Measurements from ENCODE around the gene MXD3. TPM values are rescaled to one million over a fixed set of nuclear protein-coding genes. Genes with fewer than 3 reads are reported as not detected.

MXD3 gene
- total RNA-seq, 2 experiments from 2014 or later = 81.3 to 130 TPM

DNA sequence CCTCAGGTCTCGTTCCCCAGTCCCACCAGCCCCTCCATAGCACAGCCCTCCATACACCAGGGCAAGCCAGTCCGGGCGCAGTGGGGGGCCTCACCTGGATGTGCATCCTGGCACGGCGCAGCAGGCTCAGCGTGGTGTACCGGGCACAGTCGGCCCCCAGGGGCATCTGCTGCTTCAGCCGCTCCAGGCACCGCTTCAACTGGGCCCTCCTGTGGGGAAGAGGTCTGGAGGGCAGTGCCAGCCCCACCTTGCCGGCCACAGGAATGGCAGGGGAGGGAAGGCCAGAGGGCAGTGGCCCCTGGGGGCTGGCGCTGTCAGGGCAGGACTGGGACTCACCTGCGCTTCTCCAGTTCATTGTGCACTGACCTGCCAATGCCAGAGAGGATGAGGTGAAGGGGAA, 1.4 kb downstream of the MXD3 start:
- intact Hi-C loops (cut with micrococcal nuclease; ENCODE audit: unreplicated experiment) = loop anchor here (5.0 kb wide), 2 partner anchors 197 to 238 kb away; partner anchors contain the start of gene DOK3
- Histone ChIP-seq H3K4me1 (ENCODE audit: insufficient read depth, low read length, poor library complexity, severe bottlenecking) (peaks cover 64% of the 10 kb centered on the region), H4K20me1 (ENCODE audit: insufficient read depth, low read length) (peaks cover 19% of the 10 kb centered on the region; the same call in 1 of the 2 replicates), H3K4me3 (ENCODE audit: low read depth, low read length, poor library complexity, severe bottlenecking) (peak overlapping the region; percentile 94), H3K36me3 (ENCODE audit: insufficient read depth, low read length) (peaks cover 50% of the 10 kb centered on the region), H3K9me3 (ENCODE audit: low read length) (no peaks in the 10 kb centered on the region), H3K9me2 (ENCODE audit: insufficient read depth, low read length) (no peaks in the 10 kb centered on the region), H3K27ac (ENCODE audit: low read depth, low read length, poor library complexity, severe bottlenecking) (peak overlapping the region; percentile 92), H3K4me2 (ENCODE audit: low read length) (peak overlapping the region; percentile 86), H2AFZ (ENCODE audit: low read length) (no peak overlapping the region), H3K79me2 (ENCODE audit: insufficient read depth, low read depth, low read length) (peaks cover 20% of the 10 kb centered on the region)
- no TSS peak for BruUV-seq (replicated peaks)
- ChIA-PET CTCF (ENCODE audit: unreplicated experiment) (interaction anchor here (0.5 to 1.9 kb wide), 4 partner anchors 9 to 77 kb away, joined by 3 to 6 read pairs (median 4); partner anchors contain the start of gene LMAN2), POLR2A (interaction anchor here (0.5 to 1.7 kb wide), 8 partner anchors 9 to 296 kb away, joined by 3 to 5 read pairs (median 3); partner anchors contain the start of gene LMAN2)
- TF ChIP-seq EZH2phosphoT487 (IDR thresholded peaks at IDR 0.05; ENCODE audit: borderline replicate concordance, low read depth, low read length) = no peak
- no peak for DNase-seq (ENCODE audit: low spot score)

DNA sequence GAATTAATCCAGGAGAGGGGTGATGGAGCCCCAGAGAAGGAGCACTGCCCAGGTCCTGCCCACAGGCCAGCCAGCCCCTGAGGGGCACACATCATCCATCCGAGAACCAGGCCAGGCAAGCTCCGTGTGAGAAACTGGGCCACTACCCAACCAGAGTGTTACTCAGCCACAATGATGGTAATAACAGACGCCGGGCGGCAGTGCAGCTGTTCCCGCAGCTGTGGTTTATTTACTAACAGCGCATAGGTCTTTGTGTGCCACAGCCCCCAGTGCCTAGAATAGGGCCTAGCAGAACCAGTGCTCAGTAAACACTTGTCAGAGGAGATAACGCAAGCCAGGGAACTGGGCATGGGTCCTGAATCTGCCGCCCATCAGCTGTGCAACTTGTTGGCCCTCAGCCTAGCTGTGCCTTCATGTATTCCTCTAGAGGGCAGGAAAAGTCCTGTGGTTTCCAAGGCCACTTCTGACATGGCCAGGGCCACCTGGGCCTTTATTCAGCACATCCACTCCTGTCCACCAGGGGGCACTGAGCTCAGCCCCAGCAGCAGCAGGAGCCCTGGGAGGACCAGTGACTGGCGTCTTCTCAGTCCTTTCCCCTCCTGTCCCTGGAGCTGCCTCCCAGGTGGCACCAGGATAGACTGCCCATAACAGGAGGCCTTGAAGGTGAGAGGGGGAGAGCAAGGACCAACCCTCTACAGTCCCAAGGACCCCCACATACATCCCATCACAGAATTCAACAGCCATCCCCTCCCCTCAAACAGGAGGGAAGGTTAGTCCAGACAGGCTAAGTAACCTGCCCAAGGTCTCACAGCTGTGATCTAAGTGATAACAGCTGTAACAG, 2.1 kb downstream of the MXD3 start:
- POLR2A ChIA-PET = interaction anchor here (0.5 to 1.7 kb wide), 9 partner anchors 8 to 385 kb away, joined by 3 to 5 read pairs (median 3); partner anchors contain the start of gene LMAN2
- Histone ChIP-seq H3K9me3 (ENCODE audit: low read length) (no peaks in the 10 kb centered on the region), H3K79me2 (ENCODE audit: insufficient read depth, low read depth, low read length) (peaks cover 28% of the 10 kb centered on the region), H3K4me2 (ENCODE audit: low read length) (peak overlapping the region; percentile 86), H2AFZ (ENCODE audit: low read length) (no peak overlapping the region), H3K4me1 (ENCODE audit: insufficient read depth, low read length, poor library complexity, severe bottlenecking) (peaks cover 71% of the 10 kb centered on the region), H3K9me2 (ENCODE audit: insufficient read depth, low read length) (no peaks in the 10 kb centered on the region), H4K20me1 (ENCODE audit: insufficient read depth, low read length) (peaks cover 24% of the 10 kb centered on the region; the same call in 1 of the 2 replicates), H3K4me3 (ENCODE audit: low read depth, low read length, poor library complexity, severe bottlenecking) (peak overlapping the region; percentile 94), H3K27ac (ENCODE audit: low read depth, low read length, poor library complexity, severe bottlenecking) (peak overlapping the region; percentile 92), H3K36me3 (ENCODE audit: insufficient read depth, low read length) (peaks cover 57% of the 10 kb centered on the region)
- CTCF ChIA-PET (ENCODE audit: unreplicated experiment) = interaction anchor here (0.5 to 1.9 kb wide), 5 partner anchors 8 to 244 kb away, joined by 3 to 6 read pairs (median 4); partner anchors contain the start of gene LMAN2
- no TSS peak for BruUV-seq (replicated peaks)
- TF ChIP-seq, protein P1, sequence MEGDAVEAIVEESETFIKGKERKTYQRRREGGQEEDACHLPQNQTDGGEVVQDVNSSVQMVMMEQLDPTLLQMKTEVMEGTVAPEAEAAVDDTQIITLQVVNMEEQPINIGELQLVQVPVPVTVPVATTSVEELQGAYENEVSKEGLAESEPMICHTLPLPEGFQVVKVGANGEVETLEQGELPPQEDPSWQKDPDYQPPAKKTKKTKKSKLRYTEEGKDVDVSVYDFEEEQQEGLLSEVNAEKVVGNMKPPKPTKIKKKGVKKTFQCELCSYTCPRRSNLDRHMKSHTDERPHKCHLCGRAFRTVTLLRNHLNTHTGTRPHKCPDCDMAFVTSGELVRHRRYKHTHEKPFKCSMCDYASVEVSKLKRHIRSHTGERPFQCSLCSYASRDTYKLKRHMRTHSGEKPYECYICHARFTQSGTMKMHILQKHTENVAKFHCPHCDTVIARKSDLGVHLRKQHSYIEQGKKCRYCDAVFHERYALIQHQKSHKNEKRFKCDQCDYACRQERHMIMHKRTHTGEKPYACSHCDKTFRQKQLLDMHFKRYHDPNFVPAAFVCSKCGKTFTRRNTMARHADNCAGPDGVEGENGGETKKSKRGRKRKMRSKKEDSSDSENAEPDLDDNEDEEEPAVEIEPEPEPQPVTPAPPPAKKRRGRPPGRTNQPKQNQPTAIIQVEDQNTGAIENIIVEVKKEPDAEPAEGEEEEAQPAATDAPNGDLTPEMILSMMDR (conservative IDR thresholded peaks at IDR 0.05; ENCODE audit: low read length) = peak; percentile 96
- no peak for TF ChIP-seq EZH2phosphoT487 (IDR thresholded peaks at IDR 0.05; ENCODE audit: borderline replicate concordance, low read depth, low read length)
- intact Hi-C loops (cut with micrococcal nuclease; ENCODE audit: unreplicated experiment) = loop anchor here (5.0 to 10.0 kb wide), 3 partner anchors 198 to 315 kb away; partner anchors contain the start of gene DOK3
- DNase-seq (ENCODE audit: low spot score) = peak; percentile 78

DNA sequence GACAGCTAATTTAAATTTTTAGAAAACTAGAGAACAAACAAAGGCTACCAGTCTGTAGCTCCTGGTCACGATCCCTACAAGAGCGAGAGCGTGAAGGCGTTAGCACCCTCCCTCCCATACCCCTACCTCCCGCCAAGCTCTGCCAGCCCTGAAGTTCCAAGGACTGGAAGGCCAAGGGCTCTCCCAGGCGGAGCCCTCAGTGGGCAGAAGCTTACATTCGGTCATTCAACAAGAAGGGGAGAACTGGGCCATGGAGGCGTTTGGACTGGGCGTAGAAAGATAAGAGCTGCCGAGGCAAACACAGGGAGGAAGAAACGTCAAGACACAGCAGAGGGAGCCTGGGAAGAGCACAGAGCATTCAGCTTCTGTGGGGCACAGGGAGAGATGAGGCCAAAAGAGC, 3.0 kb downstream of the MXD3 start:
- no peak overlapping the region for H3K4me3 ChIP-seq (ENCODE audit: low read depth, low read length, poor library complexity, severe bottlenecking)
- no peak for DNase-seq (ENCODE audit: low spot score)
- intact Hi-C loops (cut with micrococcal nuclease; ENCODE audit: unreplicated experiment) = loop anchor here (10.0 kb wide), 1 partner anchor 314 kb away; no protein-coding TSS in a partner anchor
- H3K4me1 ChIP-seq (ENCODE audit: insufficient read depth, low read length, poor library complexity, severe bottlenecking) = peaks cover 71% of the 10 kb centered on the region
- peak overlapping the region; percentile 86 for H3K4me2 ChIP-seq (ENCODE audit: low read length)
- no TSS peak for BruUV-seq (replicated peaks)
- H3K9me2 ChIP-seq (ENCODE audit: insufficient read depth, low read length) = no peaks in the 10 kb centered on the region
- ChIA-PET CTCF (ENCODE audit: unreplicated experiment) (interaction anchor here (0.5 to 0.9 kb wide), 4 partner anchors 12 to 180 kb away, joined by 3 to 5 read pairs (median 4); no protein-coding TSS in a partner anchor), POLR2A (interaction anchor here (0.6 to 1.2 kb wide), 4 partner anchors 10 to 198 kb away, joined by 3 to 4 read pairs (median 4); no protein-coding TSS in a partner anchor)
- H3K9me3 ChIP-seq (ENCODE audit: low read length) = no peaks in the 10 kb centered on the region
- H3K36me3 ChIP-seq (ENCODE audit: insufficient read depth, low read length) = peaks cover 64% of the 10 kb centered on the region
- H4K20me1 ChIP-seq (ENCODE audit: insufficient read depth, low read length) = peaks cover 29% of the 10 kb centered on the region
- H3K79me2 ChIP-seq (ENCODE audit: insufficient read depth, low read depth, low read length) = peaks cover 36% of the 10 kb centered on the region
- H3K27ac ChIP-seq (ENCODE audit: low read depth, low read length, poor library complexity, severe bottlenecking) = peak overlapping the region; percentile 92
- H2AFZ ChIP-seq (ENCODE audit: low read length) = no peak overlapping the region
- TF ChIP-seq EZH2phosphoT487 (IDR thresholded peaks at IDR 0.05; ENCODE audit: borderline replicate concordance, low read depth, low read length) = no peak
- TF ChIP-seq, protein P1 (conservative IDR thresholded peaks at IDR 0.05; ENCODE audit: low read length) = no peak
